CD4-positive, CD25-positive, alpha-beta regulatory T cell (primary cell): ENCODE results near the gene COL20A1. TPM values are rescaled to one million over a fixed set of nuclear protein-coding genes. Genes with fewer than 3 reads are reported as not detected.

ENCODE experiments used
- ATAC-seq, 2 donors: fragments of 150-1000 bp; cut with Tn5 transposase; one replicate each; pipeline ENCODE4 v1.10.0; 2021; ENCODE audit warnings: low read depth in 2 of 2, moderate number of reproducible peaks in 2 of 2, moderate library complexity in 1 of 2
- DNase-seq, 3 donors: peaks; one replicate each; pipeline versions ENCODE4 v3.0.0 to v3.0.0-alpha.2; 2012 to 2022; ENCODE audit warnings: mixed read lengths in 1 of 3
- H3K27ac ChIP-seq: one replicate; pipeline ENCODE4 v1.7.0; 2013; ENCODE audit warnings: mild to moderate bottlenecking, low read length; ENCODE audit not compliant: insufficient read depth, poor library complexity, severe bottlenecking
- H3K27me3 ChIP-seq: one replicate; pipeline ENCODE4 v1.7.0; 2013; ENCODE audit warnings: low read length; ENCODE audit not compliant: control insufficient read depth, insufficient read depth
- H3K36me3 ChIP-seq: one replicate; pipeline ENCODE4 v1.7.0; 2013; ENCODE audit warnings: mild to moderate bottlenecking, low read length, moderate library complexity; ENCODE audit not compliant: control insufficient read depth, insufficient read depth
- H3K4me1 ChIP-seq: 2 replicates; pipeline ENCODE4 v1.7.0; 2013; ENCODE audit warnings: mild to moderate bottlenecking, low read length; ENCODE audit not compliant: insufficient read depth, control insufficient read depth, poor library complexity, severe bottlenecking
- H3K4me3 ChIP-seq: one replicate; pipeline ENCODE4 v1.7.0; 2013; ENCODE audit warnings: low read depth, mild to moderate bottlenecking, low read length, moderate library complexity
- H3K9me3 ChIP-seq, 2 experiments: 1 replicate in 1 of 2; 2 replicates in 1 of 2; pipeline ENCODE4 v1.7.0; 2013; ENCODE audit warnings: low read length in 2 of 2, mild to moderate bottlenecking in 1 of 2, moderate library complexity in 1 of 2; ENCODE audit not compliant: control insufficient read depth in 2 of 2
- H3K27ac Mint-ChIP-seq, 3 donors: one replicate each; pipeline ENCODE4 v1.8.0; 2020 to 2022; ENCODE audit warnings: mild to moderate bottlenecking in 3 of 3, mixed read lengths in 3 of 3, moderate library complexity in 2 of 3
- H3K27me3 Mint-ChIP-seq: one replicate; pipeline ENCODE4 v1.8.0; 2022; ENCODE audit warnings: mild to moderate bottlenecking, mixed read lengths
- H3K36me3 Mint-ChIP-seq: one replicate; pipeline ENCODE4 v1.8.0; 2020; ENCODE audit warnings: mixed read lengths
- H3K4me1 Mint-ChIP-seq, 4 donors: one replicate each; pipeline ENCODE4 v1.8.0; 2020 to 2022; ENCODE audit warnings: mixed read lengths in 4 of 4, mild to moderate bottlenecking in 1 of 4
- H3K4me3 Mint-ChIP-seq, 4 donors: one replicate each; pipeline ENCODE4 v1.8.0; 2020 to 2022; ENCODE audit warnings: mild to moderate bottlenecking in 4 of 4, mixed read lengths in 4 of 4, moderate library complexity in 3 of 4
- H3K9me3 Mint-ChIP-seq, 7 donors: one replicate each; pipeline ENCODE4 v1.8.0; 2020 to 2022; ENCODE audit warnings: mixed read lengths in 7 of 7, mild to moderate bottlenecking in 3 of 7, moderate library complexity in 2 of 7
- polyA plus RNA-seq, 4 donors: library from polyadenylated mRNA; unstranded; fragments of 300-500 nt; fragmentation: Illumina TruSeq; gene quantifications; one replicate each; pipeline ENCODE4 v1.2.3, GENCODE V29; 2021
- total RNA-seq: library from RNA; stranded (reverse); gene quantifications from one replicate; pipeline ENCODE4 v1.2.3, GENCODE V29; 2022

Gene COL20A1
- total and polyA plus RNA-seq, 5 donors from 2014 or later = 0.20 TPM; not detected in 4

DNA sequence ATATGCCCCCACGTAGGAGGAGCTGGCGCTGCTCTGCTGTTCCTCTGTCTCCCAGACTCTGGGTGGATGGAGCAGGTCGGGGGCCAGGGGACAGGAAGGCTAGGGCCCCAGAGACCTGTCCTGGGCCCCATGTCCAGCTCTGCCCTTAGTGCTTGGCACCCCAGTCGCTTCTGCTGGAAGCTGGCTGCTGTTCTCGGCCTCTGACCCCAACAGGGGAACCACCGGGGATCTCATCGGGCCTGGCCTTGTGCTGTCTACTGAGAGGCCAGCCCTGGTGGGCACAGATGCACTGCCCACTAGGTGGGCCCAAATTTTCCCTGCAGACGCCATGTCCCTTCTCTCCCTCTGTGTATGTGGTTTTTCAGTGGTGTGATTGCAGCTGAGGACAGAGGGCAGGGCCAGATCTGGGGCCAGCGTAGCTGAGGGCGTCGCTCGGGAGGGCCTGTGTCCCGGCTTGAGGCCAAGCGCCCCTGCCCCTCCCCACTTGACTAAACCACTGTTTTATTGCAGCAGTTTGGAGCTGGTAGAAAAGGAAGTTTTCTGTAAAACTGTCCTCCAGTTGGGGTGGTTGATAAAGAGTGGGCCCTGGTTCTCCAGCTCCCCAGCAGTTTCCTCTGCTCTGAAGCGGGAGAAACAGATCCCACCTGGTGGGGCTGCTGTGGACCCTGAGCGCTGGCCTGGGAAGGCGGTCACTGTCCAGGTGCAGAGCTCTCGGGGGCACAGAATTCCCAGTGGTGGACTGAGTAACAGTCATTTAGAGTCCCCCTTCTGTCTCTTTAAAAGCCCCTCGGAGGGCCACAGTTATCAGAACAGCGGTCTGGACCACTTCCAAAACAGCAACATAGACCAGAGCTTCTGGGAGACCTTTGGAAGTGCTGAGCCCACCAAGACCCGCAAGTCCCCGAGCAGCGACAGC lies 5.9 kb upstream of the COL20A1 start:
- no peak overlapping the region for H3K27ac ChIP-seq
- Mint-ChIP-seq H3K4me1 (peaks cover 0 to 4% (median 0%) of the 10 kb centered on the region in 4 donors), H3K4me3 (peak overlapping the region in 1 of 4 donors; percentile 27), H3K9me3 (no peaks in the 10 kb centered on the region), H3K27me3 (no peaks in the 10 kb centered on the region), H3K27ac (no peak overlapping the region), H3K36me3 (peaks cover 7% of the 10 kb centered on the region)
- no peaks in the 10 kb centered on the region for H3K27me3 ChIP-seq
- peaks cover 3% of the 10 kb centered on the region for H3K4me1 ChIP-seq
- no peak for ATAC-seq
- H3K4me3 ChIP-seq = no peak overlapping the region
- no peaks in the 10 kb centered on the region for H3K9me3 ChIP-seq
- peaks cover 25% of the 10 kb centered on the region for H3K36me3 ChIP-seq
- DNase-seq = no peak

DNA sequence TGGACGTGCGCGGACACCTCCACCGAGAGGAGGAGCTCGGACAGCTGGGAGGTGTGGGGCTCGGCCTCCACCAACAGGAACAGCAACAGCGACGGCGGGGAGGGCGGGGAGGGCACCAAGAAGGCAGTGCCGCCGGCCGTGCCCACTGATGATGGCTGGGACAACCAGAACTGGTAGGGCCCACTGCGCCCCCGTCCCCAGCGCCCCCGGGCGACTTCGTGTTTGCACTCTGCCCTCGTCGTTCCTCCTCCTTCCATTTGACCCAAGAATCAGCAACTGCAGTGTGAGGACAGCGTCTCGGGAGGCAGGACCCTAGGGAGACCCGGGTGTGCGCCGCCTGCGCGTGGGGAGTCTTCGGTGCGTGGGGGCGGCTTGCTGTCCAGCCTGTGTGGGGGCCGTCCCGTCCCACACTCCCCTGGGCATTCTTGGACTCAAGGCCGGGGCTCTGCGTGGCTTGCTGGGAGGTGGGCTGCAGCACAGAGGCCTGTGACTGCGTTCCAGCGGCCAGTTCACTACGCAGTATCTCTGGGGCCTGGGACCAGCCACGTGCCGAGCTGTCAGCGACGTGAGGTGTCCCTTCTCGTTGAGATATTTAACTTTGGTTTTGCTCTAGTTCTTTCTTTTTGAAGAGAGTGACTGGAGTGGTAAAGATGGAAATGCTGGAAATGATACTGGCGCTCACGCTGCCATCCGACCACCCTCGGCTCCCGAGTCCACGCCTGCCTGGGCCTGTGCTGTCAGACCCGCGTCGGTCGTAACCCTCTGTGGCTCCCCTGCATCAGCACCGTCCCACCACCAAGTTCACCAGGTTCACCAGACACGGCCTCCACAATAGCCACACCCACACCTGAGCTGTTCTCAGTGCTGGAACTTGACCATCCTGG lies 5.0 kb upstream of the COL20A1 start:
- peaks cover 7% of the 10 kb centered on the region for H3K36me3 Mint-ChIP-seq
- peaks cover 0 to 4% (median 0%) of the 10 kb centered on the region in 4 donors for H3K4me1 Mint-ChIP-seq
- no peak overlapping the region for H3K4me3 Mint-ChIP-seq
- Histone ChIP-seq H3K4me3 (no peak overlapping the region), H3K4me1 (peaks cover 3% of the 10 kb centered on the region), H3K27me3 (no peaks in the 10 kb centered on the region), H3K9me3 (no peaks in the 10 kb centered on the region), H3K36me3 (peaks cover 22% of the 10 kb centered on the region), H3K27ac (no peak overlapping the region)
- H3K27ac Mint-ChIP-seq = no peak overlapping the region
- no peaks in the 10 kb centered on the region for H3K27me3 Mint-ChIP-seq
- H3K9me3 Mint-ChIP-seq = no peaks in the 10 kb centered on the region
- no peak for DNase-seq
- no peak for ATAC-seq

DNA sequence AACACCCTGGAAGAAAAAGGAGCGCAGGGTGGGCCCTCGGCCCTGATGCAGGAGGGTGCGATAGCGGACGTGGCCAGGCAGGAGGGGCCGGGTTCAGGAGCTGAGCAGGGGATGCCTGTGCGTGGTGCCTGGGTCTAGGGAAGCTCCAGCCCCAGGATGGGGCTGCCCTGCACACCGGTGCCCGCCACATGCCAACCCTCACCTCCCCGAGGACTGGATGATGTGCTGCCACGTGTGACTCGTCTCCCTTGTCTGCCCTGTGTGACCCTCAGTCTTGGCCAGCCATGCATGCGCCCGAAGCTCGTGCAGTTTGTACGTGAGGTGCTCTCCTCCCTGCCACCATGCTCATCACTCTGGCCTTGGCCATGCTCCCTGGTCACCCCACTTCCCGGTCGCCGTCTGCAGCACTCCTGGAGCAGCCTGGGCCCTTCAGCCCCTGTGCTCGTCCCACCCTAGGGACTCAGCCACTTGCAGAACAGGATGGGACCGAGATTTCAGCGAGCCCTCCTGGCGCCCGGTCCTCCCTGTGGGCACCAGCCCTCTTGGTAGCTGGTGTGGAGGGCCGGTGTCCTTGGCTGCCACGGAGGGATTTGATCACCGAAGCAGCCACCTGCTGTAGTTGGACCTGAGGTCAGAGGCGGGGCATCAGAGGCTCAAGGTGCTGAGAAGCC lies 4.3 kb upstream of the COL20A1 start:
- H3K36me3 Mint-ChIP-seq = peaks cover 6% of the 10 kb centered on the region
- H3K9me3 Mint-ChIP-seq = no peaks in the 10 kb centered on the region
- H3K4me3 Mint-ChIP-seq = no peak overlapping the region
- peaks cover 0 to 3% (median 0%) of the 10 kb centered on the region in 4 donors for H3K4me1 Mint-ChIP-seq
- H3K4me1 ChIP-seq = peaks cover 3% of the 10 kb centered on the region
- no peak for ATAC-seq
- H3K36me3 ChIP-seq = peaks cover 20% of the 10 kb centered on the region
- H3K4me3 ChIP-seq = no peak overlapping the region
- H3K27ac Mint-ChIP-seq = no peak overlapping the region
- H3K27ac ChIP-seq = no peak overlapping the region
- H3K27me3 Mint-ChIP-seq = no peaks in the 10 kb centered on the region
- H3K27me3 ChIP-seq = no peaks in the 10 kb centered on the region
- DNase-seq = no peak
- no peaks in the 10 kb centered on the region for H3K9me3 ChIP-seq

DNA sequence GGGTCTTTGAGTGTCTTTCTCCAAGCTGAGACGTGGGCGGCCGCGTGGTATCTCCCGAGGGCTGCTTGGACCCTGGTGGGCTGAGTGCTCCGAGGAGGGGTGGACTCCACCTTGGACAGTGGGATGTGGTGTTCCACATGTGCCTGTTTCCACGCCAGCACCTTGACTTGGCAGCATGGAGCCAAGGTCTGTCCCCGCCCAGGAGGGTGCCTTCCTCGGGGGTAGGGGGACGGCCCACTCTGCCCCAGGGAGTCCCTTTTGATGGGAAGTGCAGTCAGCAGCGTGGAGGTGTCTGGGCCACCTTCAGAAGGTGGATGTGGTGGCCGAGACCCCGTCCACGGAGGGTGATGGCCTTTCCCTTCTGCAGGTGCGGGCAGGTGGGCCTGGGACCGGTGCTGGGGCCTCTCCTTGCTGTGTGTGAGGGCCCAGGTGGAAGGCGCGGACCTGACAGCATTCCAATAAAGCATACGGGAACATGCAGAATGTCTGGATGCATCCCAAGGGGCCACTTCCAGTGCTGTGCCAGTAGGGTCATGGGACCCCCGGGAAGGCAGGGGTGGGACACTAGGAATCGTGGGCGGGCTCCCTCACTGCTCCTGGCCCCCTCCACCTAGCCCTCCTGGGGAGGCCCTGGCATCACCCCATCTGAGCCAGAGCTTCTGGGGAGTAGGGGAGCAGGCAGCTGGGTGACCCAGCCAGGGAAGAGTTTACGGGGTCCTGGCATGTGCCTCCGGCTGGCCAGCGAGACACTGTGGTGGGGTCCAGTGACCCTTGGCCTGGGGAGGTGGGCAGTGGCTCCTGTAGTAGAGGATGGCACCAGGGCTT lies 3.5 kb upstream of the COL20A1 start:
- Histone ChIP-seq H3K9me3 (no peaks in the 10 kb centered on the region), H3K27me3 (no peaks in the 10 kb centered on the region), H3K4me1 (no peaks in the 10 kb centered on the region), H3K36me3 (peaks cover 20% of the 10 kb centered on the region), H3K27ac (no peak overlapping the region), H3K4me3 (no peak overlapping the region)
- DNase-seq = no peak
- no peaks in the 10 kb centered on the region for H3K4me1 Mint-ChIP-seq
- H3K4me3 Mint-ChIP-seq = no peak overlapping the region
- H3K27ac Mint-ChIP-seq = no peak overlapping the region
- peaks cover 4% of the 10 kb centered on the region for H3K36me3 Mint-ChIP-seq
- H3K9me3 Mint-ChIP-seq = no peaks in the 10 kb centered on the region
- ATAC-seq = no peak
- H3K27me3 Mint-ChIP-seq = no peaks in the 10 kb centered on the region

DNA sequence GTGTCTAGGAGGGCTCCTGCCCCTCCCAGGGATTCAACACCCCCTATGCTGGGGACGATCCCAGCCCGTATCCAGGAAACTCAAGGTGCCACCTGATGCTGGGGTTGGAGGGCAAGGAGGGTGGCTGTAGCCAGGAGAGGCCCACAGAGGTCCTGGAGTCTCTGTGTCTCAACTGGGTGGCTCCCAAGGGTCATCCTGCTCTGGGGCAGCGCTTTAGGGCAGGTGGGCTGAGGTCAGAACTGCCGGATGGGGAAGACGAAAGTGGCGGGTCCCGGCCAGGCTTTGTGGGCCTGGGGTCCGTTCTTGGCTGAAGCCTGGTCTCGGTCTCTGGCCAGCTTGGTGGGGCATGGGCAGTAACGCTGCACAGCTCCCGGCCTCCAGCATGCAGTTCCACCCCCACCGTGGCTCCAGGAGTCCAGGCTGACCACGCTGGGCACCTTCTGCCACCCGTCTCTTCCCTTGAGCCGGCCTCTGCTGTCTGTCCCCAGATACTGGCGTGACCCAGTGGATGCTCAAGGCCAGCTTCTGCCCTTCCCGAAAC lies 2.8 kb upstream of the COL20A1 start:
- Histone ChIP-seq H3K27me3 (no peaks in the 10 kb centered on the region), H3K27ac (no peak overlapping the region), H3K4me3 (no peak overlapping the region), H3K36me3 (peaks cover 20% of the 10 kb centered on the region), H3K9me3 (no peaks in the 10 kb centered on the region), H3K4me1 (peaks cover 2% of the 10 kb centered on the region)
- H3K27ac Mint-ChIP-seq = no peak overlapping the region
- DNase-seq (no peak), ATAC-seq (no peak)
- H3K4me1 Mint-ChIP-seq = peaks cover 0 to 2% (median 1%) of the 10 kb centered on the region in 4 donors
- no peak overlapping the region for H3K4me3 Mint-ChIP-seq
- no peaks in the 10 kb centered on the region for H3K9me3 Mint-ChIP-seq
- peaks cover 4% of the 10 kb centered on the region for H3K36me3 Mint-ChIP-seq
- H3K27me3 Mint-ChIP-seq = peaks cover under 1% of the 10 kb centered on the region

DNA sequence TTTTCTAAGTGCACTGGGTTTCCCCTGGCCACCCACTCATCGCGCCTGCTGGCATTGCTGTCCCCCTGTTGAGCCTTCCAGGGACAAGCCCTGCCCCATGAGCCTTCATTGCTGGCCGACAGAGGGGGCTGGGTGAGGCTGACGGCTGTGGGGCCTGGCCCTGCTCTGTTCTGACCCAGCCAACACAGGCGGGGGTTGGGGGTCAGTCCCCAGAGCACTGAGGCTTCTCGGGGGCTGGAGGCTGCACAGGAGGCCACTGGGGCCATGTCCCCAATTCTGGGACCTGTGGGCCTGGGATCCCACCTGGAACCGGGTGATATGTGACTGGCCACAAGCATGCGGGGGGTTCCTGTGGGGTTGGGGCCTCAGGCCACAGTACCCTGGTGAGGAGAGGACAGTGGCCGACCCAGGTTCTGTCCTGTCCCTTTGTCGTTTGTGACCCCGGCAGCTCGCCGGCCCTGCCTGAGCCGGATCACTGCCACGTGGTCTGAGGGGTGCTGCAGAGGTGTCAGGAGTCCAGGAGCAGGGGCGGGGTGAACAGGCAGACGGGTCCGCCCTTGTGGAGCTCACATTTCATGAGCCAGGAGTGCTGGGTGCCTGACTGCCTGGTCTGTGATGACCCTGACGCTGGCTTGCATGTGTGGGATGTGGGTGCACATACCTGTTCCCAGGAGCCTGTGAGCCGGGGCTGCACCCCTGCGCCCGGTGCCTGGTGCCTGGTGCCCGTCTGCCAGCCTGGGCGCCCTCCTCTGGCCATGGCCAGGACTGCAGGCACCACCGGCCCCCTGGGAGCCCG lies 2.1 kb upstream of the COL20A1 start:
- ATAC-seq = peak; percentile 45 to 48

More for the DNA sequence above, 2.1 kb upstream of the COL20A1 start:
- peaks cover 0 to 9% (median 5%) of the 10 kb centered on the region in 4 donors for H3K4me1 Mint-ChIP-seq
- H3K27ac Mint-ChIP-seq = no peak overlapping the region
- H3K9me3 Mint-ChIP-seq = no peaks in the 10 kb centered on the region
- Histone ChIP-seq H3K4me3 (no peak overlapping the region), H3K9me3 (no peaks in the 10 kb centered on the region), H3K27ac (no peak overlapping the region), H3K36me3 (peaks cover 19% of the 10 kb centered on the region), H3K27me3 (no peaks in the 10 kb centered on the region), H3K4me1 (peaks cover 9% of the 10 kb centered on the region)
- peak; percentile 26 to 46 (median 43) for DNase-seq
- H3K27me3 Mint-ChIP-seq = peaks cover 6% of the 10 kb centered on the region
- no peak overlapping the region for H3K4me3 Mint-ChIP-seq
- H3K36me3 Mint-ChIP-seq = peaks cover 4% of the 10 kb centered on the region
